RWPE2 (cell line): ENCODE measurements around the gene EPX.

Source experiments
- ATAC-seq: fragments of 200-7000 bp; cut with Tn5 transposase; 3 replicates; pipeline ENCODE4 v1.9.1; 2021; ENCODE audit warnings: low read depth
- DNase-seq: peaks from one replicate; pipeline ENCODE4 v3.0.0-alpha.2; 2020; ENCODE audit warnings: low spot score
- H3K27ac ChIP-seq: fragments of 450-650 bp; 2 replicates; pipeline ENCODE4 v1.5.1; 2017; ENCODE audit warnings: mild to moderate bottlenecking; ENCODE audit not compliant: poor library complexity, severe bottlenecking
- H3K27me3 ChIP-seq: fragments of 250-450 bp; sonication (Bioruptor Pico); 2 replicates; pipeline ENCODE4 v1.5.1; 2021; ENCODE audit warnings: mild to moderate bottlenecking, moderate library complexity; ENCODE audit not compliant: insufficient read depth, poor library complexity, severe bottlenecking
- H3K36me3 ChIP-seq: fragments of 250-450 bp; sonication (Bioruptor Pico); 2 replicates; pipeline ENCODE4 v1.5.1; 2020; ENCODE audit warnings: low read depth, mild to moderate bottlenecking, moderate library complexity
- H3K4me1 ChIP-seq: fragments of 250-450 bp; sonication (Bioruptor Pico); 2 replicates; pipeline ENCODE4 v1.5.1; 2021; ENCODE audit warnings: mild to moderate bottlenecking, moderate library complexity; ENCODE audit not compliant: insufficient read depth, poor library complexity, severe bottlenecking
- H3K4me3 ChIP-seq: fragments of 250-450 bp; sonication (Bioruptor Pico); 2 replicates; pipeline ENCODE4 v1.5.1; 2021; ENCODE audit warnings: mild to moderate bottlenecking, moderate library complexity; ENCODE audit not compliant: severe bottlenecking
- H3K9me3 ChIP-seq: fragments of 250-450 bp; sonication (Bioruptor Pico); 2 replicates; pipeline ENCODE4 v1.5.1; 2021; ENCODE audit warnings: mild to moderate bottlenecking, moderate library complexity; ENCODE audit not compliant: severe bottlenecking
- TF ChIP-seq, protein P1 (sequence below): fragments of 450-650 bp; IDR thresholded peaks from one replicate; pipeline ENCODE4 v1.5.1; 2017; ENCODE audit warnings: mild to moderate bottlenecking, moderate library complexity; ENCODE audit not compliant: poor library complexity, severe bottlenecking

The EPX gene

DNA sequence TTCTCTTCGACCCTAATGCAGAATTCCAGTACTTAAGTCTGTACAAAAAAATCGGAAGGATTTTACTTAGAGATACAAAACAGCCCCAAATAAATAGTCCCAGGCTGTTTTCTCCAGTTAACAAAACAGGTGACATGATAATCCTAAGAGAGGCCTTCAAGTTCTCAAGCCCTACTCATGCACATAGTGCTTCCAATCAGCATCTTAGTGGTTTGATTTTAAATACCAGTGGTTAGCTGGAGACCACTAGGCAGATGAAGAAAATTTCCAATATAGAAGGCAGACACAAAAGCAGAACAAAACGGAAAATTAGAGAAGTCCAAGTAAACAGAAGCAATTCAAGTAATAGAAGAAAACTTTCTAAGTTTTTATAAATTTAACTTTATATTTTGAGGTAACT is 31.0 kb upstream of the EPX start:
- Histone ChIP-seq H3K9me3 (no peaks in the 10 kb centered on the region), H3K4me3 (no peak overlapping the region), H3K27me3 (peaks cover 70% of the 10 kb centered on the region), H3K27ac (no peak overlapping the region), H3K36me3 (no peaks in the 10 kb centered on the region), H3K4me1 (no peaks in the 10 kb centered on the region)
- DNase-seq (no peak), ATAC-seq (no peak)
- TF ChIP-seq, protein P1, sequence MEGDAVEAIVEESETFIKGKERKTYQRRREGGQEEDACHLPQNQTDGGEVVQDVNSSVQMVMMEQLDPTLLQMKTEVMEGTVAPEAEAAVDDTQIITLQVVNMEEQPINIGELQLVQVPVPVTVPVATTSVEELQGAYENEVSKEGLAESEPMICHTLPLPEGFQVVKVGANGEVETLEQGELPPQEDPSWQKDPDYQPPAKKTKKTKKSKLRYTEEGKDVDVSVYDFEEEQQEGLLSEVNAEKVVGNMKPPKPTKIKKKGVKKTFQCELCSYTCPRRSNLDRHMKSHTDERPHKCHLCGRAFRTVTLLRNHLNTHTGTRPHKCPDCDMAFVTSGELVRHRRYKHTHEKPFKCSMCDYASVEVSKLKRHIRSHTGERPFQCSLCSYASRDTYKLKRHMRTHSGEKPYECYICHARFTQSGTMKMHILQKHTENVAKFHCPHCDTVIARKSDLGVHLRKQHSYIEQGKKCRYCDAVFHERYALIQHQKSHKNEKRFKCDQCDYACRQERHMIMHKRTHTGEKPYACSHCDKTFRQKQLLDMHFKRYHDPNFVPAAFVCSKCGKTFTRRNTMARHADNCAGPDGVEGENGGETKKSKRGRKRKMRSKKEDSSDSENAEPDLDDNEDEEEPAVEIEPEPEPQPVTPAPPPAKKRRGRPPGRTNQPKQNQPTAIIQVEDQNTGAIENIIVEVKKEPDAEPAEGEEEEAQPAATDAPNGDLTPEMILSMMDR = no peak

DNA sequence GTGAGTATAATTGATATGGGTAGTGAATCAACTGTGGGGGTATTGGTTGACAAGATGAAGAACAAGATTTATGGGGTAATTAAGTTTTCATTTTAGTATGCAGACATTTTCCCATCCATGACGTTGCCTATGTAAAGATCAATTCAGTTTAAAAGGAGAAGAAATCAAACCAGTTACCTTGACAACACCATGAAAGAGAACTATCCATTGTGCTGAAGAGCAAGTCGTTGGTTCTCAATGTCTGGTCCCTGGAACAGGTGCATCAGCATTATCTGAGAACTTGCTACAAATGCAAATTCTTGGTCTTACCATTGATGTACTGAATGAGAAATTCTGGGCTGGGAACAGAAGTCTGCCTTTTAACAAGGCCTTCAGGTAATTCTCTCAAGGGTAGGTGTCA is 26.5 kb upstream of the EPX start:
- ATAC-seq = no peak
- Histone ChIP-seq H3K36me3 (no peaks in the 10 kb centered on the region), H3K27me3 (peaks cover 42% of the 10 kb centered on the region), H3K27ac (no peak overlapping the region), H3K4me3 (no peak overlapping the region), H3K4me1 (no peaks in the 10 kb centered on the region), H3K9me3 (no peaks in the 10 kb centered on the region)
- DNase-seq = no peak
- TF ChIP-seq, protein P1 = no peak

DNA sequence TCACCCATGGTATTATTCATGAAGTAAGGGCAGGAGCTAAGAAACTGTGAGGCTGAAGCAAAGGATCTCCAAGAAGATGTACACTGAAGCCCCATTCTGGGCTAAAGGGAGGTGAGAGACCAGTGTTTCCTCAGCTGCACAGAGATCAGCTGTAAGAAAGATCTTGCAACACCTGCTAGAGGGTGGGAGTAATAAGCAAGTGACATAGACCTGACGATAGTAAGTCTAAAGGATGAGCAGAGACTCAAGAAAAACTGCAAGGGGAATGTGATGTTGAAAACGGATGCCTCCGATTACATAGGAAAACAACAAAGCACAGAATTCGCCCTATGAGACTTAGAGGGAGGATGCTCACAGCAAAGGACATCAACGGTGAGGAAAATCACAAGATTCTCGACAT is 25.8 kb upstream of the EPX start, which contains the start of gene OR4D2:
OR4D2 (plus strand) TSS at position 301 of the 400 bp plus-strand sequence. CDS start 2,674 bp downstream, outside the sequence.
- H3K4me1 ChIP-seq = no peaks in the 10 kb centered on the region
- H3K36me3 ChIP-seq = no peaks in the 10 kb centered on the region
- H3K9me3 ChIP-seq = no peaks in the 10 kb centered on the region
- no peak for DNase-seq
- TF ChIP-seq, protein P1 = no peak
- no peak within 1 kb of the TSS for H3K4me3 ChIP-seq
- ATAC-seq = no peak
- no peak within 1 kb of the TSS for H3K27ac ChIP-seq
- H3K27me3 ChIP-seq = peaks cover 42% of the 10 kb centered on the region

DNA sequence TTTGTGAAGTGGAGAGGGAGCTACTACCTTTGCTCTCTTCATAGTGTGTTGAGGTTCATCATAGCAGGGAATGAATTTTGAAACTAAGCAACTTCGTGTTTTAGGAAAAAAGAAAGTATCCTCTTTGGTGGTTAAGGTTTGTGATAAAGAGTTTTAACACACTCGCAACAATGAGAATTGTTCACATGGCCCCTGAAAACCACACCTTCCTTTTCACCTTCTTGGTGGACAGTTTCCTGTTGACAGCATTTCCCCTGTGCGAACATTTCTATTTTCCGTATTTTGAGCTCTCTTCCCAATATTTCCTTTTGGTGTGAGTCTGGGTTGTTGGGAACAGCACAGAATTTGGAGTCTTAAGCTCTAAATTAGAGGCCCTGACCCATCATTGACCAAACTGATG is 21.9 kb upstream of the EPX start:
- H3K4me1 ChIP-seq = no peaks in the 10 kb centered on the region
- DNase-seq (no peak), ATAC-seq (no peak)
- no peaks in the 10 kb centered on the region for H3K9me3 ChIP-seq
- H3K36me3 ChIP-seq = no peaks in the 10 kb centered on the region
- no peak overlapping the region for H3K27ac ChIP-seq
- H3K27me3 ChIP-seq = peaks cover 21% of the 10 kb centered on the region
- H3K4me3 ChIP-seq = no peak overlapping the region
- TF ChIP-seq, protein P1 = no peak

DNA sequence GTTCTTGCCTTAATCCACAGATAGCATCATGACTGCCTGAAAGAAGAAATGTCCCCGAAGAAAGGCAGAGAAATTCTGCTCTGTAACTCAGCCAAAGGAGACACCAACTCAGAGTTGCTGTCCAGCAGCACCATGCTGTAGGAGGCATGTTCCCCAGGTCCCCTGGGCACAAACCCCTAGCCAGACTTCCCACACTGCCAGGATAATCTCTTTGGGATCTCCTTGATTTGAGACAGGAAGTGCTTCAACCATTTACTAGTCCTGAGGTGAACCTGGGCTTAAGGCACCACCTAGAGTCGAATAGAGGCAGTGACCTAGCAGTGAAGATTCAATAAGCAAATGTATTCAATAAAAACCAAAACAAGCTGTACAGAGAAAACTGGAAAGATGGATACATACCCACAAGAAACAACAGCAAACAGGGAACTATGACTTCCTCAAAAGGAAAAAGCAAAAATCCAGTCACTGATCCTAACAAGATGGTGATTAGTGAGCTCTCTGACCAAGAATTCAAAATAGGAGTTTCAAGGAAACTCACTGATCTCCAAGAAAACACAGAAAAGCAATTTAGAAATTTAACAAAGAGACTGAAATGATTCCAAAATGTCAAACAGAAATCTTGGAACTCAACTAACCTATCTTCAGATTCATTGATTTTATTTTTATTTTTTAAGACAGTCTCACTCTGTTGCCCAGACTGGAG is 20.0 kb upstream of the EPX start:
- H3K36me3 ChIP-seq = no peaks in the 10 kb centered on the region
- H3K4me1 ChIP-seq = no peaks in the 10 kb centered on the region
- ATAC-seq (peak; percentile 76), DNase-seq (no peak)
- no peaks in the 10 kb centered on the region for H3K9me3 ChIP-seq
- peaks cover 21% of the 10 kb centered on the region for H3K27me3 ChIP-seq
- TF ChIP-seq, protein P1 = peak; percentile 66
- no peak overlapping the region for H3K4me3 ChIP-seq
- H3K27ac ChIP-seq = no peak overlapping the region
